Skeletal muscle tissue (tissue), 4 donors: Measurements from ENCODE around the gene HBD. TPM values are rescaled to one million over a fixed set of nuclear protein-coding genes. Genes with fewer than 3 reads are reported as not detected.

Experiments used
- H3K27ac ChIP-seq: one replicate; pipeline ENCODE4 v1.7.0; 2013; ENCODE audit warnings: mild to moderate bottlenecking, low read depth, low read length, inconsistent platforms
- H3K27me3 ChIP-seq, 3 donors: one replicate each; pipeline ENCODE4 v1.7.0; 2013; ENCODE audit warnings: low read length in 3 of 3; ENCODE audit not compliant: control insufficient read depth in 3 of 3, insufficient read depth in 3 of 3
- H3K36me3 ChIP-seq, 3 donors: one replicate each; pipeline ENCODE4 v1.7.0; 2013; ENCODE audit warnings: low read length in 3 of 3; ENCODE audit not compliant: control insufficient read depth in 3 of 3, insufficient read depth in 3 of 3
- H3K4me1 ChIP-seq, 3 donors: one replicate each; pipeline ENCODE4 v1.7.0; 2013; ENCODE audit warnings: low read length in 3 of 3, mild to moderate bottlenecking in 3 of 3; ENCODE audit not compliant: control insufficient read depth in 3 of 3, insufficient read depth in 3 of 3
- H3K4me3 ChIP-seq, 3 donors: one replicate each; pipeline ENCODE4 v1.7.0; 2013; ENCODE audit warnings: low read length in 3 of 3
- H3K9ac ChIP-seq, 3 donors: one replicate each; pipeline ENCODE4 v1.7.0; 2013; ENCODE audit warnings: low read length in 3 of 3, mild to moderate bottlenecking in 3 of 3, moderate library complexity in 2 of 3, low read depth in 1 of 3
- H3K9me3 ChIP-seq, 3 donors: one replicate each; pipeline ENCODE4 v1.7.0; 2013; ENCODE audit warnings: low read length in 3 of 3; ENCODE audit not compliant: control insufficient read depth in 3 of 3
- total RNA-seq: library from RNA; depleted of rRNA; stranded (reverse); fragments of >200 nt; gene quantifications from one replicate; pipeline ENCODE4 v1.2.3, GENCODE V29; 2014
- donor health status: Osteomylitis.

The HBD gene
- total RNA-seq, 1 donor from 2014 or later, result not detected

DNA sequence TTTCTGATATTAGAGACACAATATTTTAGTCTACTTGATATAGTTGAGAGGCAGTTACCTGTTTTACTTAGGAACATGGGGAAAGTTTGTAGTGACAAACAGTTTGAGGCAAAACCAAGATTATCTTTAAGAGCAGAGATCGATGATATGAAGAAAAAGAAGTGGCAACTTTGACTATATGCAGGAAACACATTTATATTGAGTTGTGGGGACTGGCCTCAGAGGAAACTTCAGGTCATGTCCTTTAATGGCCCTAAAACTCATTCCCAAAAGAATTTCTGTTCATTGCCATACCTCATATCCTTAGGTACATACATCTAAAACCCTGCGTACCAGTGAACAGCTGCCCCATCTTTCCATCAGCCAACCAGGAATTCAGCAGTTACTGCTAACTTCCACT is 10.9 kb upstream of the HBD start:
- Histone ChIP-seq H3K9ac (no peak overlapping the region), H3K27ac (no peak overlapping the region), H3K27me3 (peaks cover 0 to 2% (median 0%) of the 10 kb centered on the region in 3 donors), H3K4me3 (no peak overlapping the region), H3K36me3 (no peaks in the 10 kb centered on the region), H3K4me1 (no peaks in the 10 kb centered on the region), H3K9me3 (no peaks in the 10 kb centered on the region)

GRCh38 chr11:5243816-5244180 is 9.5 kb upstream of the HBD start:
- H3K9ac ChIP-seq, result no peak overlapping the region
- H3K27ac ChIP-seq, result no peak overlapping the region
- H3K27me3 ChIP-seq, result peaks cover 0 to 2% (median 0%) of the 10 kb centered on the region in 3 donors
- H3K4me1 ChIP-seq, result no peaks in the 10 kb centered on the region
- H3K4me3 ChIP-seq, result no peak overlapping the region
- H3K9me3 ChIP-seq, result no peaks in the 10 kb centered on the region
- H3K36me3 ChIP-seq, result no peaks in the 10 kb centered on the region

DNA sequence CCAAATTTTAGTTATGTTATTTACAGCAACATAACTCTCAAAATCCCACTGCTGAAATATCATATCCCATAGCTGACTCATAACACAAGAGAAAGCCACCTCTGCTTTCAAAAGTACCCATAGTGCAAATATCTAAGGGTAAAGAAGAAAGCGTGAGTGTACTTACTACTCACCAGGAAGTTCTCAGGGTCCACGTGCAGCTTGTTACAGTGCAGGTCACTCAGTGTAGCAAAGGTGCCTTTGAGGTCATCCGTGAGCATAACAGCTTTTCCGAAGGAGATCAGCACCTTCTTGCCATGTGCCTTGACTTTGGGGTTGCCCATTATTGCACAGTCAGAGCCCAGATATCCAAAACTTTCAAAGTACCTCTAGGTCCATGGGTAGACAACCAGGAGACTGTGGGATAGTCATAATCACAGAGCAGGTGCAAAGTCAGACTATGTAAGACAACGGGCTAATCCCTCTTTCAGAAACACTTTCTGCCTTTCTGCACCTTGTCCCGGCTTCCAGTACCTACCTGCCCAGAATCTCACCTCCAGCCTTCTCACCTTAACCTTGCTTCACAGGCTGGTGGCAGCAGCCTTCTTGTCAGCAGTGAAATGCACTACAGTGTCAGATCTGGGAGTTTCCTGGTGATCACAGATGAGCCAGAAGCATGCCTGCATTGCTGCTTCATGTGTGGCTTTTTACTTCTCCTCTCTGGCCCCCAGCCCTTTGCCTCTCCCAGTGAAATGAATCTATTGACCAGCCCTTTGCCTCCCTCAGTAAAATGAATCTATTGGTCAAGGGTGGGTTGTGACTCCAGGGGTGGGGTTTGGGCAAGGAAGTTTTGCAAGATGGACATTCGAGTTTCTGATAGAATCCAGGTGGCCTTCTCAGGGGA is 8.9 kb upstream of the HBD start:
- Histone ChIP-seq H3K9ac (no peak overlapping the region), H3K27ac (no peak overlapping the region), H3K36me3 (no peaks in the 10 kb centered on the region), H3K4me3 (no peak overlapping the region), H3K27me3 (peaks cover 0 to 2% (median 0%) of the 10 kb centered on the region in 3 donors), H3K4me1 (no peaks in the 10 kb centered on the region), H3K9me3 (no peaks in the 10 kb centered on the region)

- no peaks in the 10 kb centered on the region for H3K9me3 ChIP-seq
- H3K4me1 ChIP-seq, result no peaks in the 10 kb centered on the region
- H3K9ac ChIP-seq, result no peak overlapping the region
Measured at GRCh38 chr11:5242208-5242607, 7.9 kb upstream of the HBD start.

DNA sequence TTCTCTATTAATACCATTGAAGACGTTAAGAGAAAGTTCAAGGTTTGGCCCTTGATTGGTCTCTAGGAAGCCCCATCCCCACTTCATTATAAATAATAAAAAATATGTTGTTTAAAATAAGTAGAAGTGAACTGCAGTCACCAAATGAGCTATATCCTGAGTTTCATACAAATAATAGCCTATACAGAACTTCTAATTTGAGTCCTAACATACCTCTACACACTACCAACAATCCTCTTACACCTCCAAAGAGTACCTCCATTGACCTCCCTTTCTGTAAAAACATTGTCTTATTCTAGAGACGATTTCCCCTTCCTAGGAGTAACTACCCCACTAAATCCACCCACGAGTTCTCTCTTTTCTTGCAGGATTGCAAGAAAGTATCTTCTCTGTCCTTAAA is 7.2 kb upstream of the HBD start:
- H3K36me3 ChIP-seq, result no peaks in the 10 kb centered on the region
- H3K4me1 ChIP-seq, result no peaks in the 10 kb centered on the region
- no peak overlapping the region for H3K4me3 ChIP-seq
- peaks cover 0 to 2% (median 0%) of the 10 kb centered on the region in 3 donors for H3K27me3 ChIP-seq
- H3K9ac ChIP-seq, result no peak overlapping the region
- H3K9me3 ChIP-seq, result no peaks in the 10 kb centered on the region
- H3K27ac ChIP-seq, result no peak overlapping the region

More at GRCh38 chr11:5242208-5242607, 7.9 kb upstream of the HBD start:
- Histone ChIP-seq H3K27me3 (peaks cover 0 to 2% (median 0%) of the 10 kb centered on the region in 3 donors), H3K27ac (no peak overlapping the region), H3K4me3 (no peak overlapping the region), H3K36me3 (no peaks in the 10 kb centered on the region)

- Histone ChIP-seq H3K4me3 (no peak overlapping the region), H3K27ac (no peak overlapping the region), H3K27me3 (peaks cover 0 to under 1% (median 0%) of the 10 kb centered on the region in 3 donors), H3K4me1 (no peaks in the 10 kb centered on the region), H3K9me3 (no peaks in the 10 kb centered on the region), H3K9ac (no peak overlapping the region), H3K36me3 (no peaks in the 10 kb centered on the region)
Measured at GRCh38 chr11:5240458-5240857, 6.2 kb upstream of the HBD start.

GRCh38 chr11:5240056-5240455 is 5.8 kb upstream of the HBD start:
- H3K36me3 ChIP-seq, result no peaks in the 10 kb centered on the region
- H3K9ac ChIP-seq, result no peak overlapping the region
- no peaks in the 10 kb centered on the region for H3K4me1 ChIP-seq
- H3K4me3 ChIP-seq, result no peak overlapping the region
- no peak overlapping the region for H3K27ac ChIP-seq
- no peaks in the 10 kb centered on the region for H3K9me3 ChIP-seq
- H3K27me3 ChIP-seq, result no peaks in the 10 kb centered on the region

GRCh38 chr11:5239046-5239445 is 4.8 kb upstream of the HBD start:
- no peaks in the 10 kb centered on the region for H3K9me3 ChIP-seq
- H3K9ac ChIP-seq, result no peak overlapping the region
- H3K4me3 ChIP-seq, result no peak overlapping the region
- H3K27me3 ChIP-seq, result no peaks in the 10 kb centered on the region
- no peak overlapping the region for H3K27ac ChIP-seq
- no peaks in the 10 kb centered on the region for H3K4me1 ChIP-seq
- H3K36me3 ChIP-seq, result no peaks in the 10 kb centered on the region

GRCh38 chr11:5238486-5238885 is 4.2 kb upstream of the HBD start:
- no peak overlapping the region for H3K27ac ChIP-seq
- H3K9ac ChIP-seq, result no peak overlapping the region
- no peaks in the 10 kb centered on the region for H3K4me1 ChIP-seq
- no peaks in the 10 kb centered on the region for H3K36me3 ChIP-seq
- H3K27me3 ChIP-seq, result no peaks in the 10 kb centered on the region
- H3K4me3 ChIP-seq, result no peak overlapping the region
- no peaks in the 10 kb centered on the region for H3K9me3 ChIP-seq

DNA sequence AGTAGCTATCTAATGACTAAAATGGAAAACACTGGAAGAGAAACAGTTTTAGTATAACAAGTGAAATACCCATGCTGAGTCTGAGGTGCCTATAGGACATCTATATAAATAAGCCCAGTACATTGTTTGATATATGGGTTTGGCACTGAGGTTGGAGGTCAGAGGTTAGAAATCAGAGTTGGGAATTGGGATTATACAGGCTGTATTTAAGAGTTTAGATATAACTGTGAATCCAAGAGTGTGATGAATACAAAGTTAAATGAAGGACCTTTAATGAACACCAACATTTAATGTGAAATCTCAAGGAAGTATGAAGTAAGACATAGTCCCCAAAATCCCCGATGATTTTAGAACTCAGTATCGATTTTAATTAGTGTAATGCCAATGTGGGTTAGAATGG is 3.1 kb upstream of the HBD start:
- H3K9me3 ChIP-seq, result no peaks in the 10 kb centered on the region
- no peaks in the 10 kb centered on the region for H3K4me1 ChIP-seq
- H3K27ac ChIP-seq, result no peak overlapping the region
- H3K27me3 ChIP-seq, result no peaks in the 10 kb centered on the region
- H3K9ac ChIP-seq, result no peak overlapping the region
- no peak overlapping the region for H3K4me3 ChIP-seq
- H3K36me3 ChIP-seq, result no peaks in the 10 kb centered on the region
